Epithelial cell of proximal tubule (primary cell): ENCODE measurements around the gene MFN2. TPM values are rescaled to one million over a fixed set of nuclear protein-coding genes. Genes with fewer than 3 reads are reported as not detected.

Source experiments
- DNase-seq: peaks from one replicate; pipeline ENCODE4 v3.0.0-alpha.2; 2011; ENCODE audit warnings: low read depth
- H3K4me3 ChIP-seq: 2 replicates; pipeline ENCODE4 v1.5.1; 2011; ENCODE audit warnings: low read depth, mild to moderate bottlenecking, low read length
- total RNA-seq: library from RNA; depleted of rRNA; stranded (reverse); fragments of >200 nt; gene quantifications from 2 replicates; pipeline ENCODE4 v1.2.3, GENCODE V29; 2015
- TF ChIP-seq, protein P1 (sequence below): conservative IDR thresholded peaks from 2 replicates; pipeline ENCODE4 v1.5.1; 2012; ENCODE audit warnings: low read depth, mild to moderate bottlenecking, low read length

Gene MFN2
- total RNA-seq, 1 donor from 2014 or later: 53.6 TPM

DNA sequence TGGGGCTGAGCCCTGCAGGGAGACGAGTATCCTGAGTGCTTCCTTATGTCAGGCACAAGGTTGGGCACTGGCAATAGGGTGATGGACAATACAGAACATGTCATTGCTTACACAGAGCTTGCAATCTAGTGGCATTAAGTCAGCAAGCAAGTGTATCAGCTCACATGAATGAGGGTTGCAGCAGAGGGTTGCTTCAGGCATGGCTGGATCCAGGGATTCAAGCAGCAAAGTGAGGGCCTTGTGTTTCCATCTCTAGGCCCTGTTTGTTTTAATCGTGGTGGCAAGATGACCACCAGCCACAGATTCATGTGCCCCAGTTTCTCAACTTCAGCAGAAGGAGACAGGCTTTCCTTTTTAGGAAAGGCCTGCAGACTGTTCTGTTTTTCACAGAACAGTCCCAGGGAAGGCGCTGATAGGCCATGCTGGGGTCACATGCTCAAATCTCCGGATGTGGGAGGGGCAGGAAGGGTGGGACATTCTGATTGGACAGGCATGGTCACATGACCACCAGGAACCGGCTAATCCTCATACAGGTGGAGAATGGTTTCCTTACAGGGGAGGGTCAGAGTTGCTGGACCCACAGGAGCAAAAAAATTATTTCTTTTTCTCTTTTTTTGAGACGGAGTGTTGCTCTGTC is 31.3 kb upstream of the MFN2 start:
- no peak overlapping the region for H3K4me3 ChIP-seq
- DNase-seq: no peak
- TF ChIP-seq, protein P1, sequence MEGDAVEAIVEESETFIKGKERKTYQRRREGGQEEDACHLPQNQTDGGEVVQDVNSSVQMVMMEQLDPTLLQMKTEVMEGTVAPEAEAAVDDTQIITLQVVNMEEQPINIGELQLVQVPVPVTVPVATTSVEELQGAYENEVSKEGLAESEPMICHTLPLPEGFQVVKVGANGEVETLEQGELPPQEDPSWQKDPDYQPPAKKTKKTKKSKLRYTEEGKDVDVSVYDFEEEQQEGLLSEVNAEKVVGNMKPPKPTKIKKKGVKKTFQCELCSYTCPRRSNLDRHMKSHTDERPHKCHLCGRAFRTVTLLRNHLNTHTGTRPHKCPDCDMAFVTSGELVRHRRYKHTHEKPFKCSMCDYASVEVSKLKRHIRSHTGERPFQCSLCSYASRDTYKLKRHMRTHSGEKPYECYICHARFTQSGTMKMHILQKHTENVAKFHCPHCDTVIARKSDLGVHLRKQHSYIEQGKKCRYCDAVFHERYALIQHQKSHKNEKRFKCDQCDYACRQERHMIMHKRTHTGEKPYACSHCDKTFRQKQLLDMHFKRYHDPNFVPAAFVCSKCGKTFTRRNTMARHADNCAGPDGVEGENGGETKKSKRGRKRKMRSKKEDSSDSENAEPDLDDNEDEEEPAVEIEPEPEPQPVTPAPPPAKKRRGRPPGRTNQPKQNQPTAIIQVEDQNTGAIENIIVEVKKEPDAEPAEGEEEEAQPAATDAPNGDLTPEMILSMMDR: no peak

DNA sequence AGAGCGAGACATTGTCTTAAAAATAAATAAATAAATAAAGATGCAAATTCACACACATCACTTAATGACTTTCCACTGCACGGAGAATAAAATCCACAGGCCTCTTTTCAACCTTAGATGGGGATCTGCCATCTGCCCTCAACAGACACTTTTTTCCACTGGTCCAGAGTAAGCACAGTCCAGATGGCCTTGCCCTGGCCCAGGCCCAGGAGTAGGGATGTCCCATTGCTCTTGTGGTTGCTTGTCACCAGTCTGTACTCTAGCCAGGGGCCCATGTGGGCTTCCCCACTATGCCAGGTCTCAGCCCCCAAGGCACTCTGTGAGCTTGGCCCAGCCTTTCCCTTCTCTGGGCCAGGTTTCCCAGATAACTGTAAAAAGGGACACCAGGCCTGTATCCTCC is 28.3 kb upstream of the MFN2 start:
- TF ChIP-seq, protein P1: no peak
- DNase-seq: no peak
- H3K4me3 ChIP-seq: no peak overlapping the region

DNA sequence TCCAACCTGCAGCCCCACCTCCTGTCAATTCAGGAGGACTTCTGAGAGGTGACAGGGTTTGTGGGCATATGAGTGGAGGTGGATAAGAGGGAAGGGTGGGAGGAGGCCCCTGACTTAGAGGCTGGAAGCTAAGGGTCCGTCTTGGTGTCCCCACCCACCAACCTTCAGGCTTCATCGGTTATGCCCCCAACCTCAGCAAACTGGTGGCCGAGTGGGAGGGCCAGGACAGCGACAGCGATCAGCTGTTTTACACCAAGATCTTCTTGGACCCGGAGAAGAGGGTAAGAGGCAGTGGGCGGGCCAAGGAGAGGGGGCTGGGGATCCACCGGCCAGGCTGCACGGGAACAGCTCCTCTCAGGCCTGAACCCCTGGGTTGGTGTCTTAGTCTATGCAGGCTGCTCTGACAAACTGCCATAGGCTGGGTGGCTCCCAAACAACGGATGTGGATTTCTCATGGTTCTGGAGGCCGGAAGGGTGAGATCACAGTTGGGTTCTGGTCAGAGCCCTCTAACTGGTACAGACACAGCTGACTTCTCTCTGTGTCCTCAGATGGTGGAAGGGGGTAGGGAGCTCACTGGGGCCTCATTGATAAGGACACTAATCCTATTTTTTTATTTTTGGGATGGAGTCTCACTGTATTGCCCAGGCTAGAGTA is 27.7 kb upstream of the MFN2 start:
- TF ChIP-seq, protein P1: no peak
- DNase-seq: no peak
- H3K4me3 ChIP-seq: no peak overlapping the region

GRCh38 chr1:11955221-11955620 is 25.0 kb upstream of the MFN2 start:
- DNase-seq: no peak
- no peak overlapping the region for H3K4me3 ChIP-seq
- TF ChIP-seq, protein P1: no peak

- TF ChIP-seq, protein P1: no peak
- no peak overlapping the region for H3K4me3 ChIP-seq
- DNase-seq: no peak
These were observed 22.8 kb upstream of the MFN2 start for GRCh38 chr1:11957398-11957797.

- no peak for DNase-seq
- TF ChIP-seq, protein P1: no peak
- no peak overlapping the region for H3K4me3 ChIP-seq
These were observed 22.3 kb upstream of the MFN2 start for GRCh38 chr1:11957897-11958296.

- TF ChIP-seq, protein P1: no peak
- no peak for DNase-seq
- H3K4me3 ChIP-seq: no peak overlapping the region
These were observed 20.0 kb upstream of the MFN2 start for GRCh38 chr1:11960276-11960675.
